NCI-H2196 treated with DMSO at 0.1 percent for 48 hours (cell line): Measurements from ENCODE around the gene CTNNBL1.

Experiments
- DNase-seq: peaks from one replicate; lab custom pipeline; 2025; ENCODE audit not compliant: unreplicated experiment; lab: John Stamatoyannopoulos, UW

Gene CTNNBL1

GRCh38 chr20:37895166-37895565 lies 201.3 kb downstream of the CTNNBL1 start:
- DNase-seq: no peak

- DNase-seq: no peak
Observed at GRCh38 chr20:37896932-37897548, 203.2 kb downstream of the CTNNBL1 start.

- DNase-seq: no peak
Observed at GRCh38 chr20:37898233-37899104, 204.6 kb downstream of the CTNNBL1 start.

GRCh38 chr20:37899105-37900045 lies 205.5 kb downstream of the CTNNBL1 start:
- DNase-seq: no peak

GRCh38 chr20:37901240-37901639 lies 207.4 kb downstream of the CTNNBL1 start:
- no peak for DNase-seq

GRCh38 chr20:37901654-37902503 lies 208.0 kb downstream of the CTNNBL1 start:
- peak; percentile 13 for DNase-seq

GRCh38 chr20:37902504-37903313 lies 208.9 kb downstream of the CTNNBL1 start, which contains the start of gene VSTM2L:
Gene VSTM2L (plus strand): TSS chr20:37903127. CDS start chr20:37903351, 224 bp downstream.
- no peak for DNase-seq

GRCh38 chr20:37903317-37904007 lies 209.6 kb downstream of the CTNNBL1 start:
- no peak for DNase-seq

GRCh38 chr20:37904008-37904642 lies 210.3 kb downstream of the CTNNBL1 start:
- no peak for DNase-seq

GRCh38 chr20:37904845-37905373 lies 211.1 kb downstream of the CTNNBL1 start:
- DNase-seq: no peak

- DNase-seq: no peak
Observed at GRCh38 chr20:37905671-37906613, 212.1 kb downstream of the CTNNBL1 start.

- no peak for DNase-seq
Observed at GRCh38 chr20:37907330-37907676, 213.5 kb downstream of the CTNNBL1 start.

- DNase-seq: peak; percentile 78
Observed at GRCh38 chr20:37907677-37908401, 214.0 kb downstream of the CTNNBL1 start.

- no peak for DNase-seq
Observed at GRCh38 chr20:37911261-37911660, 217.4 kb downstream of the CTNNBL1 start.

- peak; percentile 55 for DNase-seq
Observed at GRCh38 chr20:37911838-37912281, 218.0 kb downstream of the CTNNBL1 start.

GRCh38 chr20:37912874-37913273 lies 219.0 kb downstream of the CTNNBL1 start:
- no peak for DNase-seq
